Thymus (tissue), 11 donors: ENCODE data around the gene GATA6. TPM values are rescaled to one million over a fixed set of nuclear protein-coding genes. Genes with fewer than 3 reads are reported as not detected.
"Not testable (repeated sequence)": the region's sequence is repeated elsewhere in the genome, so short reads cannot be mapped to it uniquely, and the experiment has no call there.

Experiments used
- DNase-seq, 9 donors: peaks; one replicate each; pipeline ENCODE4 v3.0.0-alpha.2; 2013; ENCODE audit warnings: low spot score in 9 of 9, low read depth in 6 of 9, missing footprints in 1 of 9
- H3K27ac ChIP-seq, 2 donors: one replicate each; pipeline ENCODE4 v1.5.1; 2013; ENCODE audit warnings: control low read depth in 1 of 2, low read depth in 1 of 2, low read length in 1 of 2, mild to moderate bottlenecking in 1 of 2, moderate library complexity in 1 of 2
- H3K27me3 ChIP-seq, 2 donors: one replicate each; pipeline ENCODE4 v1.5.1; 2013; ENCODE audit warnings: low read length in 1 of 2; ENCODE audit not compliant: control insufficient read depth in 2 of 2, insufficient read depth in 1 of 2
- H3K36me3 ChIP-seq, 2 donors: one replicate each; pipeline ENCODE4 v1.5.1; 2013; ENCODE audit warnings: low read length in 1 of 2, mild to moderate bottlenecking in 1 of 2, moderate library complexity in 1 of 2; ENCODE audit not compliant: control insufficient read depth in 2 of 2, insufficient read depth in 2 of 2
- H3K4me1 ChIP-seq, 2 donors: one replicate each; pipeline ENCODE4 v1.5.1; 2013; ENCODE audit warnings: low read length in 2 of 2; ENCODE audit not compliant: control insufficient read depth in 2 of 2, insufficient read depth in 2 of 2
- H3K4me3 ChIP-seq, 2 donors: one replicate each; pipeline ENCODE4 v1.5.1; 2013; ENCODE audit warnings: low read length in 2 of 2, control low read depth in 1 of 2, mild to moderate bottlenecking in 1 of 2
- H3K9me3 ChIP-seq, 2 donors: one replicate each; pipeline ENCODE4 v1.5.1; 2013; ENCODE audit warnings: low read length in 1 of 2, mild to moderate bottlenecking in 1 of 2; ENCODE audit not compliant: control insufficient read depth in 2 of 2, insufficient read depth in 1 of 2
- WGBS: extraction: QIAGEN DNeasy Blood & Tissue Kit; methylation state at CpG from one replicate; pipeline ENCODE4 v1.1.7; 2013; 5-methylcytosine and 5-hydroxymethylcytosine counted together
- polyA plus RNA-seq: library from polyadenylated mRNA; stranded (reverse); fragments of 200-250 nt; gene quantifications from one replicate; pipeline ENCODE4 v1.2.3, GENCODE V29; 2013
- total RNA-seq: library from RNA; stranded (reverse); fragments of 120-200 nt; gene quantifications from one replicate; pipeline ENCODE4 v1.2.4, GENCODE V29; 2013
- donor health status: healthy.

The GATA6 gene
- total and polyA plus RNA-seq, 2 donors, result 0.47 to 2.0 TPM

DNA sequence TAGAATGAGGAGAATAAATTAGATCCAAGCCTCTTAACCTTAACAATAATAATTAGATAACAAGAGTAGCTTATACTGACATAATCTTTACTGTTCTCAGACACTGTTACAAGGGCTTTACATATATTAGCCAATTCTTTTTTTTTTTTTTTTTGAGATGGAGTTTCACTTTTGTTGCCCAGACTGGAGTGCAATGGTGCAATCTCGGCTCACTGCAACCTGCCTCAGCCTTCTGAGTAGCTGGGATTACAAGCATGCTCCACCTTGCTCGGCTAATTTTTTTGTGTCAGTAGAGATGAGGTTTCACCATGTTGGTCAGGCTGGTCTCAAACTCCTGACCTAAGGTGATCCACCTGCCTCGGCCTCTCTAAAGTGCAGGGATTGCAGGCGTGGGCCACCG is 27.6 kb downstream of the GATA6 start:
- not testable (repeated sequence) for DNase-seq, H3K9me3 ChIP-seq, H3K4me3 ChIP-seq, H3K27ac ChIP-seq, H3K36me3 ChIP-seq, H3K4me1 ChIP-seq
- 97% methylated on average over 5 of the region's 5 CpGs for WGBS
- peaks cover 0 to 15% of the 10 kb centered on the region in 2 donors for H3K27me3 ChIP-seq

DNA sequence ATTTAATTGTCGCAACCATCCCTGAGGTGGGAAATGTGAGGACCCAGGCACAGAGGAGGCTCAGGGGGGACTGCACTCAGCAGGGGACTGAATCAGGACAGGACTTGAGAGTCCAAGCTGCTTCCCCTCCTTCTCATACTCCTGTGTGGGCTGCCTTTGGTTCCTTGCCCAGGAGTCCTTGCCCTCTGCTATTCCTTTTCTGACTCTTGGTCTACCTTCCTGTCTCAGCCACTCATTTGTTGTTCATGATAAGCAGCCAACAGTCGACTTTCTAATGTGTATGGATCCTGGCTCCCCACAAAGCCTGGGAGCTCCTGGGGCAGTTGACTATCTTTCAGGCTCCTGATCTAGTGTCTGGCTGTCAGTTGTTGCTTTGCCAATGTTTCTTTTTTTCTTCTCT is 28.3 kb downstream of the GATA6 start:
- Histone ChIP-seq H3K27me3 (peaks cover 0 to 13% of the 10 kb centered on the region in 2 donors), H3K36me3 (no peaks in the 10 kb centered on the region), H3K4me3 (no peak overlapping the region), H3K9me3 (no peaks in the 10 kb centered on the region), H3K27ac (no peak overlapping the region), H3K4me1 (no peaks in the 10 kb centered on the region)
- 87% methylated on average over 2 of the region's 2 CpGs for WGBS
- DNase-seq, result no peak

DNA sequence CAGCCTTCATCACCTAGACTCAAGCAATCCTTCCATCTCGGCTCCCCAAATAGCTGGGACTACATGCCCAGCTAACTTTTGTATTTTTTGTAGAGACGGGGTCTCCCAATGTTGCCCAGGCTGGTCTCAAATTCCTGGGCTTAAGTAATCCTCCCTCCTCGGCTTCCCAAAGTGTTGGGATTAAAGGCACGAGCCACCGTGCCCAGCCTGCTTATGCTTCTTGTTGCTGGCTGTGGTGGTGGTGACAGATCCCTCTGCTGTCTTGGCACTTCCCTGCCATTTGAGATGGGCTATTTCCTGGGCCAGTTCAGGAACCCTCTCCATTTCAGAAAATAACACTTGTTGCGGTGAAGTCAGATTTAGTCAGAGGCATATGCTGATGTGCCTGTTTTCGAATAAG is 28.8 kb downstream of the GATA6 start:
- peaks cover 0 to 13% of the 10 kb centered on the region in 2 donors for H3K27me3 ChIP-seq
- no peak overlapping the region for H3K27ac ChIP-seq
- H3K4me3 ChIP-seq, result no peak overlapping the region
- no peaks in the 10 kb centered on the region for H3K9me3 ChIP-seq
- 93% methylated on average over 7 of the region's 7 CpGs for WGBS
- no peaks in the 10 kb centered on the region for H3K36me3 ChIP-seq
- no peaks in the 10 kb centered on the region for H3K4me1 ChIP-seq
- DNase-seq, result no peak

DNA sequence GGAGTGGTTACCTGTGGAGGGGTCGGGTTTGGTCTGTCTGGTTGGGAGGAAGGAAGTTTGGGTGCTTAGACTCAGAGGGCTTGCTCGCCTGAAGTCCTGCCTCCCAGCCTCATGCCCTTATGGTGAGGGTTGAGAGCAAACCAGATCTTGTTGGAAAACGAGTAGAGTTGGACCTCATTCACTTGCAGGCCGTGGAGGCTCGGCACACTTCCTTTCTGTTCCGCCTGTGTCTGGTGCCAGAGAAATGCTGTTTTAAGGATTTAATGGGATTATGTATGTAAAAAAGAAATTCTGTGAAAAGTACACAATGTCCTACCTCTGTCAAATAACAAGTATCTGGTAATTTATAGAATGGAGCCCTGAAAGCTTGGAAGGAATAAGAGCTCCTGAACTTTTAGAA is 29.6 kb downstream of the GATA6 start:
- Histone ChIP-seq H3K9me3 (no peaks in the 10 kb centered on the region), H3K4me3 (no peak overlapping the region), H3K27me3 (peaks cover 0 to 7% of the 10 kb centered on the region in 2 donors), H3K27ac (no peak overlapping the region), H3K36me3 (no peaks in the 10 kb centered on the region), H3K4me1 (no peaks in the 10 kb centered on the region)
- WGBS, result 45% methylated on average over 6 of the region's 6 CpGs
- DNase-seq, result no peak

DNA sequence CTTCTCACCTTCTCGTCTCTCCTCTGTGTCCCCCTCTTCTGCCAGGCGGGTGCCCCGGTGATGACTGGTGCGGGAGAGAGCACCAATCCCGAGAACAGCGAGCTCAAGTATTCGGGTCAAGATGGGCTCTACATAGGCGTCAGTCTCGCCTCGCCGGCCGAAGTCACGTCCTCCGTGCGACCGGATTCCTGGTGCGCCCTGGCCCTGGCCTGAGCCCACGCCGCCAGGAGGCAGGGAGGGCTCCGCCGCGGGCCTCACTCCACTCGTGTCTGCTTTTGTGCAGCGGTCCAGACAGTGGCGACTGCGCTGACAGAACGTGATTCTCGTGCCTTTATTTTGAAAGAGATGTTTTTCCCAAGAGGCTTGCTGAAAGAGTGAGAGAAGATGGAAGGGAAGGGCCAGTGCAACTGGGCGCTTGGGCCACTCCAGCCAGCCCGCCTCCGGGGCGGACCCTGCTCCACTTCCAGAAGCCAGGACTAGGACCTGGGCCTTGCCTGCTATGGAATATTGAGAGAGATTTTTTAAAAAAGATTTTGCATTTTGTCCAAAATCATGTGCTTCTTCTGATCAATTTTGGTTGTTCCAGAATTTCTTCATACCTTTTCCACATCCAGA is 31.3 kb downstream of the GATA6 start:
- Histone ChIP-seq H3K4me1 (no peaks in the 10 kb centered on the region), H3K9me3 (no peaks in the 10 kb centered on the region), H3K4me3 (no peak overlapping the region), H3K27me3 (peaks cover 0 to 3% of the 10 kb centered on the region in 2 donors), H3K36me3 (no peaks in the 10 kb centered on the region), H3K27ac (no peak overlapping the region)
- DNase-seq, result no peak
- WGBS, result 95% methylated on average over 32 of the region's 32 CpGs

DNA sequence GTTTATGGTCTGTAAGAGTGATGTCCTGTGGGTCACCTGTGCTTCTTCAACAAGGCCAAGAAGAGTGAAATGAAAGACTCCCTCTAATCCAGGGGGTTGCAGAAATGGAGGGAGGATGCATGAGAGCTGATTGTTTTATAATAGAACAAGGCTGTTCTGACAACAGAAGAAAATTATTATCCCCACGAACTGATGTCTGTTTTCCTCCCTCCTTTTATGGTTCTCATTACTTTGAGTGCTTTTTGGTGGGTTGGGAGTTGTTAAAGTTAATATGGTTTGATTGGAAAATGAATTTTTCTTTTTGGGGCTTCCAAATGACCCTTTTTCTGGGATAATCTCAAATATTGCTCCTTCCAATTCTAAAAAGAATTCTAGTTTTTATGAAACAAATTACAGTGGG is 33.6 kb downstream of the GATA6 start:
- Histone ChIP-seq H3K4me1 (no peaks in the 10 kb centered on the region), H3K27me3 (peaks cover 0 to 3% of the 10 kb centered on the region in 2 donors), H3K4me3 (no peak overlapping the region), H3K27ac (no peak overlapping the region), H3K36me3 (no peaks in the 10 kb centered on the region), H3K9me3 (no peaks in the 10 kb centered on the region)
- WGBS, result 82% methylated on average over 1 of the region's 1 CpG
- DNase-seq, result no peak

DNA sequence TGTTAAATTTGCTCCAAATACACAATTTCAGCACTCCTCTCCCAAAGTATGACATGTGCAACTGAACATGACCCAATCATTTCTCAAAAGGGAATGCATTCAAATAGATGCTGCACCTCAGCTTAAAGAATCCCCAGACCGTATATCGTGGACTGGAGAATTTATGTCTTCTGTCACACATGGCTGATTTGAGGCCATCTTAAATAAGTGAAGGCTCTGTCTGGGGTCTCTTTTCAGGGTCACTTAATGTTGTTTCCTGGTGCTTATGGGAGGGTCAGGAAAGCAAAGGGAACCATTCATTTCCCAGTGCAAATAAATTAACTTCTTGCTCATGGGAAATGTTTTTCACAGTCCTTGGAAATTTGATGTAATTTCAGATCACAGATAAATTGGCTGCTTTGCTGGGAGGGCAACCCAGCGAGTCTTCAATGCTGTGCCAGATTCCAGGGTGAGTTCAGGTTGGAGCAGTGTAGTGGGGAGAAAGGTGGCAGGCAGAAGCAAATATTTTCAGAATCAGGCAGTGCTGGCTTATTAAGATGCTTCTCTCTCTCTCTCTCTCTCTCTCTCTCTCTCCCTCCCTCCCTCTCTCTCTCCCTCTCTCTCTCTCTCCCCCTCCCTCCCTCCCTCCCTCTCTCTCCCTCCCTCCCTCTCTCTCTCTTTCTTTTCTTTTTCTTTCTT is 34.3 kb downstream of the GATA6 start:
- 90% methylated on average over 3 of the region's 3 CpGs for WGBS
- Histone ChIP-seq H3K4me1 (no peaks in the 10 kb centered on the region), H3K9me3 (no peaks in the 10 kb centered on the region), H3K4me3 (no peak overlapping the region), H3K27ac (no peak overlapping the region), H3K27me3 (peaks cover 0 to 3% of the 10 kb centered on the region in 2 donors), H3K36me3 (no peaks in the 10 kb centered on the region)
- DNase-seq, result no peak

DNA sequence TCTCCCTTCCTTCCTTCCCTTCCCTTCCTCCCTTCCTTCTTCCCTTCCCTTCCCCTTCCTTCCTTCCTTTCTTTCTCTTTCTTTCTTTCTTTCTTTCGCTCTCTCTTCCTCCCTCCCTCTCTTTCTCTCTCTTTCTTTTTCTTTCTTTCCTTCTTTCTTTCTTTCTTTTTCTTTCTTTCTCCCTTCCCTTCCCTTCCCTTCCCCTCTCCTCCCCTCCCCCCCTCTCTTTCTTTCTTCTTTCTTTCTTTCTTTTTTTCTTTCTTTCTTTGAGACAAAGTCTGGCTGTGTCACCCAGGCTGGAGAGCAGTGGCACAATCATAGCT is 34.8 kb downstream of the GATA6 start:
- no peaks in the 10 kb centered on the region for H3K27me3 ChIP-seq
- no peak for DNase-seq
- no peaks in the 10 kb centered on the region for H3K4me1 ChIP-seq
- H3K9me3 ChIP-seq, result no peaks in the 10 kb centered on the region
- no peak overlapping the region for H3K4me3 ChIP-seq
- 94% methylated on average over 1 of the region's 1 CpG for WGBS
- H3K27ac ChIP-seq, result no peak overlapping the region
- no peaks in the 10 kb centered on the region for H3K36me3 ChIP-seq

DNA sequence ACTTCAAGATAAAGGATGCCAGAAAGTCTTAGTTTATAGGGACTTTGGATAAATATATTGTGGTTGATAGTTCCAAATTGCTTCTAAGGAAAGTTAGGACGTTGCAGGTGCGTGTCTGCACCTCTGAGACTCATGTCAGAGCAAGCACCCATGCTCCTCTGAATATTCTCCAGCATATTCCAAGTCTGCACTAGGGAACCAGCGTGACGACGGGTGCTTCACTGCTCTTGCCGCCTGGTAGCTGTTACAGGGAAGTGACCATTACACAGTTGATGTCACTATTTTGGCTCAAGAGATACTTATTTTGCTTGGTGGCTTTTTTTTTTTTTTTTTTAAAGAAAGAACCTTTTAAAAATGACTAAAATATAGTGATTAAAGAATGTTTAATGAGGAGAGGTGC is 35.6 kb downstream of the GATA6 start:
- no peaks in the 10 kb centered on the region for H3K36me3 ChIP-seq
- no peak overlapping the region for H3K4me3 ChIP-seq
- DNase-seq, result no peak
- no peak overlapping the region for H3K27ac ChIP-seq
- WGBS, result 88% methylated on average over 6 of the region's 6 CpGs
- no peaks in the 10 kb centered on the region for H3K4me1 ChIP-seq
- no peaks in the 10 kb centered on the region for H3K9me3 ChIP-seq
- H3K27me3 ChIP-seq, result no peaks in the 10 kb centered on the region
